Endometrium (tissue), 2 donors: Measurements from ENCODE around the gene INKA2.
A peak's percentile ranks its signal among the peaks of the same experiment; 100 is the strongest.

Experiments used
- FAIRE-seq: peaks from 2 replicates; lab custom pipeline; 2012; peaks lifted over from hg19 to GRCh38; lab: Jason Lieb, UNC
- donor health status: control.
- donor health status: control.

INKA2 gene

GRCh38 chr1:111732718-111733117 is 6.5 kb downstream of the INKA2 start:
- FAIRE-seq = no peak

- FAIRE-seq = no peak
Observed at GRCh38 chr1:111731956-111732355, 7.2 kb downstream of the INKA2 start.

DNA sequence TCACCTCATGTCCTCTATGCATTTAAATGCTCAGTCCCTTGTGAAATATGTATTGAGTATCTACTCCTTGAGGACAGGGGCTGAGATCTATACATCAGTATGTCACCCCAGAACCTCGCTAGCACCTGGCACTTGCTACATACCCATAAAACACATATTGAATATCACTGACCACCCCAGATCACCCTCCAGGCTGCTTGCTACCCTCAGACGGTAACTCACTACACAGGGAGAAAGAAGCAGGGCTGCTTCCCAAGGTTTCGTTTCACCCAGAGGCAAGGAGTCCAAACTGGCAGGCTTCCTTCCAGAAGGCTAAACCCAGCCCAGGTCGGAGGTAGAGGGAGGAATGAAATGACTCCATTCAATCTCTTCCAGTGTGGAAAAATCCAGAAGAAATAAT is 8.5 kb downstream of the INKA2 start:
- FAIRE-seq = no peak

DNA sequence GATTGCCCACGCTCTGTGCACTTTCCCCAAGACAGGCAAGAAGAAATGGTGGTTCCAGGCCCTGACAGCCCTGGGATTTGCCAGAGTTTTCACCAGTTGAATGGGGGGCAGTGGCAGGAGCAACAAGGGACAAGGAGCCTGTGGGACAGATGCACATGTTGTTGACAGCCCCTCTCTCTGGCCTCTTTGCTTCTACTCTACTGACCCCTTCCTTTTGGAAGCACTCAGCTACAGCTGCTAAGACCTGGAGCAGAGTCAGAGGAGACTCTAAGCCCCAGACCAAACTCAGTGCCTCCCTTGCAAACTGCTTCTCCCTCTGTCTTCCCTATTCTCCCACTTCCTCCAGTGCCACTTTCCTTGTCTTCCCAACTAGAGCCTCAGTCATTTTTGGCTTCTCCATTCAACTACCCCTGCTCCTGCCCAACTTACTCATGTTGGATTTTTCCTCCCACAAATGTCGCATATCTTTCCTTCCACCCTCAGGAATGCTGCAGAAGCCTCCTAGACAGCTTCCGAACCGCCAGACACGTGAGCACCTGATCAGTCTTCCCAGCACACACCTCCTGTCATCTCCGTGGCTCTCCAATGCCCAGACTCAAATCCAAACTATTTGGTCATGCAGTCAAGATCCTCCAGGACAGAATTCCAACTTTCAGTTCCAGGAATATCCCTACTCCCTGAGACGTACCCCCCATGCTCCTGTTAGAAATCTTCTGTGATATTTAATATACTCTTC is 9.1 kb downstream of the INKA2 start:
- FAIRE-seq = no peak

GRCh38 chr1:111729271-111729921 is 9.8 kb downstream of the INKA2 start:
- FAIRE-seq = no peak

GRCh38 chr1:111727056-111727455 is 12.1 kb downstream of the INKA2 start:
- FAIRE-seq = no peak

- no peak for FAIRE-seq
Observed at GRCh38 chr1:111725192-111725591, 14.0 kb downstream of the INKA2 start.

DNA sequence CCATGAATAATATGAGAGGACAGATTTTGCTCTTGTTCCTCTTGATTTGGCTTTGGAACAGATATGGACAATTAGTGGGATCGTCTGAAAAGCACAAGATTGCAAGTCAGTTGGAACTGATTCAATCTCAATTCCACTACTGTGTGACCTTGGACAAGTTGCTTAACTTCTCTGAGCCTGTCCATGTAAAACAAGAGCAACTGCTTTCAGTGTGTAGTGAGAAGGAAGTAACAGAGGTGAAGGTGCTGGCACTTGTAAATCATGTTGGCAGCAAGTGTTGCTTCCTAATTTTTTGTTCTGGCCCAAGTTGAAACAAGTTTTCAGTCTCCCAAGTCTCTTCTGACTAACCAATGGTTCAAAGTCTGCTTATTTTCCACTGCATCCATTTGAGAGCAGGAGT is 15.3 kb downstream of the INKA2 start:
- no peak for FAIRE-seq

GRCh38 chr1:111723091-111723806 is 15.9 kb downstream of the INKA2 start:
- FAIRE-seq = no peak

GRCh38 chr1:111720977-111721786 is 18.0 kb downstream of the INKA2 start:
- FAIRE-seq = no peak

GRCh38 chr1:111720274-111720976 is 18.8 kb downstream of the INKA2 start:
- no peak for FAIRE-seq

GRCh38 chr1:111719674-111720132 is 19.5 kb downstream of the INKA2 start:
- FAIRE-seq = no peak

GRCh38 chr1:111719135-111719534 is 20.1 kb downstream of the INKA2 start:
- FAIRE-seq = no peak

DNA sequence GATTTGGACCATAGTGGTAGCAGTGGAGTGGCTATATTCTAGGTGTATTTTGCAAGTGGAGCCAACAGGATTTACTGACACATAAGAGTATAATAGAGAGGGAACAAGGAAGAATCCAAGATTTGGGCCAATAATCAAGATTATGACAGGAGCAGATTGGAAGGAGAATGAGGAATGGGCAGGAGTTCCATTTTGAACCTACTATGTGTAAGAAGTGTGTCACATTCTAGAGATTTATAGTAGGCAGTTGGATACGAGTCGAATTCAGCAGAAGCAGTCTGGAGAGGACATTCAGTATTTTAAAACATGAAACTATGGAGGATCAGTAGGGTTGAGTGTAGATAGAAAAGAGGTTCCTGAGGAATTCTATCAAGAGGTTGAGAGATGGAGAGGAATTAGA is 21.7 kb downstream of the INKA2 start:
- FAIRE-seq = no peak

DNA sequence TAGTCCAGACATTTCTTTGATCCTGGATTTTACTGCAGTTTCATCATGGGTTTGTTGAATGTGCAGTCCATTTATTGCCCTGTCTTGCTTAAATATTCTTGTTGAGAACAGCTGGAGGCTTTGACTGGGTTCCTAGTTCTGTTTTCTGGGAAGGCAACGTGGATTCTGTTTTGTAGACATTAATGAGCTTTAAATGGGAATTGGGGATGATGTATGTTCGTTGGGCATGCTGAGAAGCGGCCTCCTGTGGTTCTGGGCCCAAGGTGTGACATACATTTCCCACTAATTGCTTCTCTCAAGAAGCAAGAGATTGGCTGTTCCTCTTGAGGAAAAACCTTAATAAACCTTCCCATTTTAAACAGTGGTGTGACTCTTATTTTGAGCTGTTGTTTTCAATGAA is 22.9 kb downstream of the INKA2 start:
- no peak for FAIRE-seq

GRCh38 chr1:111709986-111710385 is 29.2 kb downstream of the INKA2 start:
- no peak for FAIRE-seq

GRCh38 chr1:111707906-111708305 is 31.3 kb downstream of the INKA2 start:
- no peak for FAIRE-seq

GRCh38 chr1:111706921-111707320 is 32.3 kb downstream of the INKA2 start:
- peak; percentile 15 for FAIRE-seq

GRCh38 chr1:111705841-111706240 is 33.4 kb downstream of the INKA2 start:
- no peak for FAIRE-seq

DNA sequence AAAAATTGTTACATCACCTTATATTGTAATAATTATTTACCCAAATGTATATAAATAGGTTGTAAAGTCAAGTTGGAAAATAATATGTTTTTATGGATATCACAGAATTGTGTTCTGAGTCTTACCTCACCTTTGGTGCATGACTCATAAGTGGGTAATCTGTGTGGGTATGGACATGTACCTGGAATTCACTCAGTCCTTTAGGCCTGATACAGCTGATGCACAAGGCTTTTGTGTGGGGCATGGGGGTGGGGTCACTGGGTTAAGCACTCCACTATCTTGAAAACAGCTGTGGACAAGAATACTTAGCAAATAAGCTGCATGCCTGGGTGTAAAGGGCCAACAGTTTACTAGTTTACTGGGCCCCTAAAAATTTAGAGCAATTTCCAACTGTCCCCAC is 34.4 kb downstream of the INKA2 start:
- no peak for FAIRE-seq

DNA sequence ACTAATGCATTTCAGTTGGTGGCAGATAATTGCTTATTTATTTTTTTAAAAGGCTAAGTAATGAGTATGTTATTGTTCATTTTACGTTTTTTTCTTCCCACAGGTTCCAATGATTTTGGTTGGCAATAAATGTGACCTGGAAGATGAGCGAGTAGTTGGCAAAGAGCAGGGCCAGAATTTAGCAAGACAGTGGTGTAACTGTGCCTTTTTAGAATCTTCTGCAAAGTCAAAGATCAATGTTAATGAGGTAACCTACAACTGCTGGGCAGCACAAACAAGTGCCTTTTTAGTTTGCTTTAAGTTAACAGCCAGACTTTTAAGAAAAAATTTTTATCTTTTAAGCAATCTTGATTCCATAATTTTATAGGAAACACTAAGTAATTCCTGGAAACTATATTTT is 35.0 kb downstream of the INKA2 start:
- FAIRE-seq = no peak
